HG03045 (cell line): ENCODE measurements around the gene HCRT.
"Not testable (repeated sequence)": the region's sequence is repeated elsewhere in the genome, so short reads cannot be mapped to it uniquely, and the experiment has no call there.

Source experiments
- ATAC-seq: cut with Tn5 transposase; IDR thresholded peaks from one replicate; pipeline ENCODE4 v1.9.1; 2021; ENCODE audit warnings: mild to moderate bottlenecking, moderate library complexity; ENCODE audit not compliant: unreplicated experiment

Gene HCRT

GRCh38 chr17:42180411-42180921, 4.8 kb downstream of the HCRT start:
- ATAC-seq, result no peak

- no peak for ATAC-seq
Measured at GRCh38 chr17:42179911-42180410, 5.3 kb downstream of the HCRT start.

- no peak for ATAC-seq
Measured at GRCh38 chr17:42179335-42179734, 5.9 kb downstream of the HCRT start.

DNA sequence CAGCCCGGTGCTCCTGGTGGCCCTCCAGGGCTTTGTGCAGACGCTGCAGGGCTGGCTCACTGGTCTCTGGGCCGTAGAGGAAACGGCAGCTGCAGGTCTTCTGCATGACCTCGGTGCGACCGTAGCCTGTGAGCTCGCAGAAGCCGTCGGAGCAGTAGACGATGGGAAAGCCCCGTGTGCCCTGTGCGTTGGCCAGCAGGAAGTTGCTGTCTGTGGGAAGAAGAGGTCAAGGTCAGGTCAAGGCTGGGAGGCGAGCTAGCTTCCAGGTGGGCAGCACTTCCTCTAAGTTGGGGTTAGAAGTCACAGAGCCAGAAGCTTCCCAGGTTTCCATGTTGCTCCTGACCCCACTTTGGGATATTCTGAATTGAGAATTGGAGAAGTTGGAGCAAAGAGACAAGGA, 6.4 kb downstream of the HCRT start:
- ATAC-seq, result no peak

DNA sequence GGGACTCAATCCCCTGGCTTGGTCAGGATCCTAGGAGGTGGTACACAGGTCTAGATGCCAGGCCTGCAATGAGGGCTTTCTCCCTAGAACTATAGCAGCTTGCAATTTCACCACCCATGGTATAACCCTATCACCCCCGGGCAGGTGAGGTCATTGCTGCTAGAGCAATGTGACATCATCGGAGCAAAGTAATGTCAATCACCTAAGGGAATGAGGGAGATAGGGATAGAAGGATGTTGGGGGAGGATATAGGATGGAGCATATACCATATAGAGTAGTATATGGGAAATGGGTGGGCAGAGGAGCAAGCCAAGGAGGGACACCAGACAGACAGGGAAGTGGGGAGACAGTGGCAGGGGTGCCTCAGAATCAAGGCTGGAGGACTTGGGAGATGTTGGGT, 7.6 kb downstream of the HCRT start:
- no peak for ATAC-seq

- no peak for ATAC-seq
Measured at GRCh38 chr17:42174126-42174783, 11.0 kb downstream of the HCRT start.

- ATAC-seq, result no peak
Measured at GRCh38 chr17:42171831-42172230, 13.4 kb downstream of the HCRT start.

DNA sequence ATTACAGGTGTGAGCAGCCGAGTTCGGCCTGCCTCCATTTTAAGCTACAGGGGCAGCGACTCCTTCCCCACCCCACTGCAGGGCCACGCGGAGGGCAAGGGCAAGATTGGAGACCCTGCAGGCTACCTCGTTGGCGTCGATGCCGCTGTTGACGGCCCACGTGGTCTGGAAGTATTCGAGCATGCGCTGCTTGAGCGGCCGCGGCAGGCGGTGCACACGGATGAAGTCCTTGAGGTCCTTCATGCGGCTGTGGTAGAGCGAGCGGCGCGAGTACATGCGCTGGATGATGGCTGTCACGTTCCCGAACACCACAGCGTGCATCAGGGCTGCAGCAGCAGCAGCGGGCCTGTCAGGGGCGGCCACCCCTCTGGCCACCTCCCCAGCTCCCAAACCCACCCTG, 15.9 kb downstream of the HCRT start:
- ATAC-seq, result no peak

DNA sequence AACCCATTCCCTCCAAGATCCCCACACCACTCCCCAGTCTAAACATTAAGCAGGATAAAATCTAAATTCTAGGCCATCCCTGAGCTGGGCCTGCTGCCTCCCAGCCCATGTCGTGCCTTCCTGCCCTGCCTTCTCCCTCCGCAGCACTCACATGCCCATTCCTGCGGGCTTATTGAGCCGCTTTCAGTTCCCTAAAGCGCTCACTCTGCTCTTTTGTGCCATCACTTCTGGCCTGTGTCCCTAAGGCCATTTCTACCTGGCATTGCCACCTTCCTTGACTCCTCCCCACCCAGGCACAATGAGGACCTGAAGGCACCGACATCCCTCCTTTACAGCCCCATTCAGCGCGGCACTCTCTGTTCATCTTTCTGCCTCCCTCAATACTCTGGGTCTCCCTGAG, 17.4 kb downstream of the HCRT start:
- ATAC-seq, result no peak

DNA sequence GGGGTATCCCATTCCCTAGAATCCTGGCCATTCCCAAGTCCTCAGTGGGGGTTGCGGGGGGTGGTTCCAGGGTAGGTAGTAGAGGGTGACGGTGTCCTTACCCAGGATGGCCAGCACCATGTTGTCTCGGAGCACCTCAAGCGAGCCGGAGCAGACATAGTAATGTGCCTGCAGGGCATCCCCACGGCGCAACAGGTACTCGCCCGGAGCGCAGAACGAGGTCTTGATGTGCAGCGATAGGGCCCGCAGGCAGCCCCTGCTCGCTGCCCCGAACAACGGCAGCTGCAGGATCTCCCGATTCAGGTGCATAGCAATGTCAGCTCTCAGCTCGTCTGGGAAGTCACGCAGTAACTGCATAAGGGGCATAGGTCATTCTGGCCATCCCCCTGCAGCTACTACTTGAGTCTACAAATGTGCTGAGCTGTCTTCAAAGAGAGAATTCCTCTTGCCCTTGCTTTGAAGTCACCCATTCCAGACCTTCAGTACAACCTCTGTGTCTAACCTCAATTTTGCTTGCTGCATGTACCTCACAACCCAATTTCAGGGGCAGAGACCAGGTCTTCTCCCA, 19.0 kb downstream of the HCRT start:
- no peak for ATAC-seq

DNA sequence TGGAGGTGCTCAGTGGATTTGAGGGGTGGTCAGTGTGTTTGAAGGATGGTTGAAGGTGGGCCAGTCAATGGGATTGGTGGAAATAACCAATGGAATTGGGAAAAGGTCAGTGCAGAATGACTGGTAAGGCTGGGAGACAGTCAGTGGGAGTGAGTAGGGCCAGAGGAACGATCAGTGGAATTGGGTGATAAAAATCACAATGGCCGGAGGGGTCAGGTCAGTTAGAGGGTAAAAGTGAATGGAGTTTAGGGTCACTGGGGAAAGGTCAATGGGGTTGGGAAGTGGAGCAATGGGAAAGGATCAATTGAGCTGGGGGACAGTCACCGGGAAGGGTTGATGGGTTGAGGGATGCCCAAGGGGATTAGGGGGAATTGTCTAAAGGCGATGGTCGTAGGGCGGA, 19.5 kb downstream of the HCRT start:
- ATAC-seq, result no peak

- no peak for ATAC-seq
Measured at GRCh38 chr17:42163696-42164407, 21.4 kb downstream of the HCRT start.

- no peak for ATAC-seq
Measured at GRCh38 chr17:42163113-42163512, 22.1 kb downstream of the HCRT start.

DNA sequence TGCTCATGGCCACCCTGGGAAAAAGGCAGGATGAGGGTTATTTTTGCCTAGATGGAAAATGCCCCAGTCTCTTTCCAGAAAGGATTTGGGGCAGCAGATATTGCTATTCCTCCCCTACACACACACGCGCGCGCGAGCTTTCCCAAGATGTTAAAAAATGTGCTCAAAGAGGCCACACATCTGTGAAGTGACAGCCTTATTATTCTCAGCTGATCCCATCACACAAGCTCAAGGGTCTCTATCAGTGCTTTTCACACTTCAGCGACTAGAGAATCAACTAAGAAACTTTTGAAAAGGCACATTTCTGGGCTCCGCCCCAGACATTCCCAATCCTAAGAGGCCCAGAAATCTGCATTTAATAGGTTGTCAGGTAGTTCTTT, 24.7 kb downstream of the HCRT start:
- ATAC-seq, result no peak

- no peak for ATAC-seq
Measured at GRCh38 chr17:42159796-42160530, 25.3 kb downstream of the HCRT start.

- no peak for ATAC-seq
Measured at GRCh38 chr17:42155614-42156045, 29.6 kb downstream of the HCRT start.

- ATAC-seq, result no peak
Measured at GRCh38 chr17:42153919-42154742, 31.1 kb downstream of the HCRT start.

DNA sequence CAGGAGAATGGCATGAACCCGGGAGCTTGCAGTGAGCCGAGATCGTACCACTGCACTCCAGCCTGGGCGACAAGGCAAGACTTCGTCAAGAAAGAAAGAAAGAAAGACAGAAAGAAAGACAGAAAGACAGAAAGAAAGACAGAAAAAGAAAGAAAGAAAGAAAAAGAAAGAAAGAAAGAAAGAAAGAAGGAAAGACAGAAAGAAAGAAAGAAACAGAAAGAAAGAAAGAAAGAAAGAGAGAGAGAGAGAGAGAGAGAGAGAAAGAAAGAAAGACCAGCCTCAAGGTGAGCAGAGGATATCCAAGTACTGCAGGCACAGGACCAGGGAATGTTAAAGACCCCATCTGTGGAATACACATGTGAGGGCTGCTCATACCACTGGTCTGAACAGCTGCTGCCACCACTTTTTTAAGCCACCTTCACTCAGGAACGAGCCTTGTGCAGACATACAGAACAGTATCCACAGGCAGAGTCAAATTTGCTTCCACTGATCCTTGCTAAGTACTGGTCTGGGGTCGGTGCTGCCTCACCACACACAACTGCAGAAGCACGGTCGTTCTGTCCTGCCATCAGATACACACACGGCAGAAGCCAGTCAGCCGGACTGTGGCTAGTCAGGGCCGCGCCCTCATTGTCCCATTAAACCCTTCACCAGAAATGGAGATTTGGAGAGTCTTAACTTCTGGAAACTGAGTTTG, 38.2 kb downstream of the HCRT start:
- no peak for ATAC-seq

GRCh38 chr17:42143138-42143537, 42.1 kb downstream of the HCRT start:
- not testable (repeated sequence) for ATAC-seq

DNA sequence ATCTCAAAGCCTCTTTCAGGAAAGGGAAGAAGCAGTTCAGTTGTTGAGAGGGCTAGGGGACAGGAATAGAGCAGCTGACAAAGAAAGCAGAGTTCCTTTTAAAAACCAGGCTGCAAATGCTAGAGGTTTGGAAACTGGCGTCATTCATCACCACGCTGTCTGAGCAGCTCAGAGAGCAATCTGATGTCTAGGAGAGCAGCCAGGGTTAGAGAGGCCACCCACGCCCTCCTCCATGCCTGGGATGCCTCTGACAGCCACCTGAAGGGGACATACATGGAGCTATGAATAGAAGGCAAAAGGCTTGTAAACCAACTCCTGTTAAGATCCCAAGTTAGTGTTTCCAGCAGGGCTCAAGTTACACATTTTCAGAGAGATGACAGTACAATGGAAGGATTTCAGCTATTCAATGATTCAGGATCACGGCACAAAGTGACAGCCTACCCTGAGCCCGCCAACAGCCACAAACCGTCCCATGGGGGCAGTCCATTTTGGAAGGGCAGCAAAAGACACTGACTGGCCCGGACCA, 42.8 kb downstream of the HCRT start:
- ATAC-seq, result no peak
